HG03457 (cell line): ENCODE results near the gene TUBB4A.
"Not testable (repeated sequence)": the region's sequence is repeated elsewhere in the genome, so short reads cannot be mapped to it uniquely, and the experiment has no call there.

Source experiments
- ATAC-seq: cut with Tn5 transposase; IDR thresholded peaks from one replicate; pipeline ENCODE4 v1.9.1; 2021; ENCODE audit warnings: moderate number of reproducible peaks; ENCODE audit not compliant: unreplicated experiment

Gene TUBB4A

GRCh38 chr19:6527893-6528543, 25.9 kb upstream of the TUBB4A start:
- peak; percentile 37 for ATAC-seq

GRCh38 chr19:6524311-6524710, 22.2 kb upstream of the TUBB4A start:
- ATAC-seq = no peak

- no peak for ATAC-seq
Observed at GRCh38 chr19:6522712-6523111, 20.6 kb upstream of the TUBB4A start.

DNA sequence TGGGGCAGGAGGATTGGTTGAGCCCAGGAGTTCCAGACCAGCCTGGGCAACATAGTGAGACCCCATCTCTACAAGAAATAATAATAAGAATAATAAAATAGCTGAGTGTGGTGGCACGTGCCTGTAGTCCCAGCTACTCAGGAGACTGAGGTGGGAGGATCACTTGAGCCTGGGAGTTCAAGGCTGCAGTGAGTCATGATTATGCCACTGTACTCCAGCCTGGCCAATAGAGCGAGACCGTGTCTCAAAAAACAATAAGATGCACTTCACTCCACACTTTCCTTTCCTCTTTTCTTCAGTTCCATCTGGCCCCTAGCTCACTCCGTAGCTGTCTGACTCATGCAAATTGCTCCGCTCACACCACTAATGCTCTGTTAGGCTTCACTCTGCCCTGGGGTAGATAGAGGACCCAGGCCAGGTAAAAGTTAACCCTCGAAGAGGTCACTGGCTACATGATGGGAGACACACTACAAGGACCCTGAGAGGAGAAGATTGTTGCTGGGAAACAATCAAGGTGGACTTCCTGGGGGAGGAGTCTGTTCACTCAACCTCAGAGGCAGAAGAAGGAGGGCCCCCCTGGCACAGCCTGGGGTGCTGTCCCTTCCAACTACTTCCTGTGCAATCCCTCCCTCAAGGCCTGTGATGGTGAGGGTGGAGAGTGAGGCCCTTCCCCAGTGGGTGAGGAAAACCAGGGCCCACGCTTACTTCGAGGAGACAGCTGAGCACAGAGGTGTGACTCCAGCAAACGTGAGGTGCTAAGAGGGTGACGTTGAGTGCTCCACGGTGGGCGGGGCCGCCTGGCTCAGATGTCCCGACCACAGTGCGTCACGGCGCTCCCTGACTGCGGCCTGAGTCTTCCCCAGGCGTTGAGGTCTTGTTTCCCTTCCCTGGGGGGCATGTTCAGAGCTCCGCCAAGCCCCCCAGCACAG, 19.9 kb upstream of the TUBB4A start:
- ATAC-seq = peak; percentile 37

GRCh38 chr19:6519289-6519688, 17.2 kb upstream of the TUBB4A start:
- ATAC-seq = no peak

DNA sequence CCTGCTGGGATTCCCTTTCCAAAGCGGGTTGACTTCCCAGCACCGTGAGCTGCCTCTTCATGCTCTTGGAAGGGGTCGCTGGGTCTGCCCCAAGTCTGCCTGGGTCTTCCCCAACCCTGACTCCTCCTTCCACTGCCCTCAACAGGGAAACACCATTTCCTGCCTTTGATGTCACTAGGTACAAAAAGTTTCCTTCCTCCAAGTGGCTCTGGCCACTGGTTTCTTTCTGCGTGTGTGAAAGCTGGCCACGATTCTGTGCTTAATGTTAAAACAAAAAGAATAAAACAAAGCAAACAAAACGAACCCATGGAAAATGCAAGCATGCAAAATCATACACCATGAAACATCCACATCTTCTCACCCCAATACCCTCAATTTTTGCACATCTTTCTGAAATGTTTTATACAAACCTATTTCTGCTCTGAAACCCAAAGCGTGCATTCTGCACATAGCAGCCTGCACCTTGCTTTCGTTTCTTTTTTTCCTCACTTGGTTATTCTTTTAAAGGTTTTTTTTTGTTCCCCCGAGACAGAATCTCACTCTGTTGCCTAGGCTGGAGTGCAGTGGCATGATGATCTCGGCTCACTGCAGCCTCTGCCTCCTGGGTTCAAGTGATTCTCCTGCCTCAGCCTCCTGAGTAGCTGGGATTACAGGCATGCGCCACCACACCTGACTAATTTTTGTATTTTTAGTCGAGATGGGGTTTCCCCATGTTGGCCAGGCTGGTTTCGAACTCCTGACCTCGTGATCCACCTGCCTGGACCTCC, 16.2 kb upstream of the TUBB4A start:
- ATAC-seq = no peak

DNA sequence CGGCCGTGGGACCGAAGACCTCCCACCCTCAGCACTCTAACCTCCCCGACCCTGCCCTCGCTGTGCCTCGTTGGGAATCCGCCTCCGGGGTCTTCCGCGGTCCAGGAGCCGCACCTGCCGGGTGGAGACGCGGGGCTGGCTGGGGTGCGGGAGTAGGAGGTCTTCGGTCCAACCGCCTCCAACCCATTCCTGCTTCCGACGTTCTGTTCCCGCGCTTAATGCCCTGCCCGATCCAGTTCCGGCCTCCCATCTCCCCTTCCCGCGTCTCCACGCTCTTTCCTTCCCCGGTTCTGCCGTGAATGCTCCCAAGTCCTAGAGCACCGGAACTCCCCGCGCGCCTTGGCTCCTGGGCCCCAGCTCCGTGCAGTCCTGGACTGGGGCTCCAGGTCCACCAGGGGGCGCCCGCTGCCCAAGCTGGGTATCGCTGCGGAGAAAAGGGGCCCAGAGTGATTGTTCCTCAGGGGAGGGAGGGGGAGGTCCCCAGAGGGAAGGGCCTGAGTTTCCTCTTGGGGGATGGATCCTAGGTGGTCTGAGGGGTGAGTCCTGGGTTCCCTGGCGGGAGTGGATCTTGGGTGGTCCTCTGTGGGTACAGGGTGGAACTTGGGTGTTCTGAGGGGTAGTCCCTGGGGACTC, 14.7 kb upstream of the TUBB4A start:
- peak; percentile 38 for ATAC-seq

- no peak for ATAC-seq
Observed at GRCh38 chr19:6516018-6516658, 14.0 kb upstream of the TUBB4A start.

- no peak for ATAC-seq
Observed at GRCh38 chr19:6514926-6515544, 12.9 kb upstream of the TUBB4A start.

- no peak for ATAC-seq
Observed at GRCh38 chr19:6514089-6514488, 12.0 kb upstream of the TUBB4A start.

GRCh38 chr19:6510618-6511017, 8.5 kb upstream of the TUBB4A start:
- ATAC-seq = no peak

DNA sequence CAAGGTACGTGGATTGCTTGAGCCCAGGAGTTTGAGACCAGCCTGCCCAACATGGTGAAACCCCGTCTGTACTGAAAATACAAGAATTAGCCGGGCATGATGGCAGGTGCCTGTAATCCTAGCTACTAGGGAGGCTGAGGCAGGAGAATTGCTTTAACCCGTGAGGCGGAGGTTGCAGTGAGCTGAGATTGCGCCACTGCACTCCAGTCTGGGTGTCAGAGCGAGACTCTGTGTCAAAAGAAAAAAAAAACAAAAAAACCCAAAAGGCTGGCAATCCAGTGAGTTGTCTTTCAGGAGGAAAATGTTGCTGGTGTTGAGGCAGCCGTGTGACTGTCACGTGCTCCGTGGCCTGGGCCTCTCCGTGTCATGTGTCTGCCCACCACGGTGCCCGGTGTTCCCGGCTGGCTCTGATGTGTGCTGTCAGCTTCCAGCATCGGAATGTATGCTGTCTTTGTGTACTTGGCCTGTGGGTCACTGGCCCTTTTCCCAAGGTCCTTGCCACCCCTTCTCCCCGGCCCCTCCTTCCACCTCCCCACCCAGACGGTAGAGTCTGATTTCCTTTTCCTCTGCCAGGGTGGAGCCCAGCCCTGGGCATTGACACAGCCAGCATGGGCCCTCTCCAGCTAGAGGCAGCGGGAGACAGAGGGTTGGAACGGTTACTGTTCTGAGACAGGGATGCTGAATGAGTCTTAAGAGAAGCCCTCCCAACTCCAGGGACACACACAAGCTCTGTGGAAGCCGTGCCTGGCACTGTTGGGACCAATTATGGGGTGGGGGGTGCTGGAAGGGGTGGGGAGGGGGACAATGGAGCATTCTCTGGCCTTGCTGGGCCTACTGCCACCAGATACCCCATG, 7.2 kb upstream of the TUBB4A start:
- no peak for ATAC-seq

- ATAC-seq = not testable (repeated sequence)
Observed at GRCh38 chr19:6508028-6508771, 6.1 kb upstream of the TUBB4A start.

DNA sequence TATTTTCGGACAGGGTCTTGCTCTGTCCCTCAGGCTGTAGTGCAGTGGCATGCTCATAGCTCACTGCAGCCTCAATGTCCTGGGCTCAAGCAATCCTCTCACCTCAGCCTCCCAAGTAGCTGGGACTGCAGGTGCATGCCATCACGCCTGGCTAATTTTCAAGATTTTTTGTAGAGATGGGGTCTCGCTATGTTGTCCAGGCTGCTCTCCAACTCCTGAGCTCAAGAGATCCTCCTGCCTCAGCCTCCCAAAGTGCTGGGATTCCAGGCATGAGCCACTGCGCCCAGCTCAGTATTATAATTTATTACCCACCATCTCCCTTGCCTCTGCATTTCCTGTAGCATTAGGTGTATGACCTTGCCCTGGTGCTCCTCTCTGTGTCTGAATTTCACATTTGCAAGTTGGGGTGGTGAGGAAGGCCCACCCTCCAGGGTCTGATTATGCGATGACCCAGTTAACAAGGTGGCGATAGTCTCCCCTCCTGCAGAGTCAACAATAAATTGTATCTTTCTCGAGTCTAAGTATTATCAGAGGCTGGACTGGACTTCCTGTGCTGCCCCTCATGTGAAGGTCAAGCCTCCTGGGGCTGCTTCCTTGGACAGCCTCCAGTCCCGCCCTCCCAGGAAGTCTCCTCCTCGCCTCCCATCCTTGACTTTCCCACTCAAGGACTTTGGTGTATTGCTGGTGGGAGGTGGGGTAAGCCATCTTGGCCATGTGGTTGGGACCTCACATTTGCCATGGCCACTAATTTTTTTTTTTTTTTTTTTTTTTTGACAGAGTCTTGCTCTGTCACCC, 1.5 kb upstream of the TUBB4A start:
- no peak for ATAC-seq

DNA sequence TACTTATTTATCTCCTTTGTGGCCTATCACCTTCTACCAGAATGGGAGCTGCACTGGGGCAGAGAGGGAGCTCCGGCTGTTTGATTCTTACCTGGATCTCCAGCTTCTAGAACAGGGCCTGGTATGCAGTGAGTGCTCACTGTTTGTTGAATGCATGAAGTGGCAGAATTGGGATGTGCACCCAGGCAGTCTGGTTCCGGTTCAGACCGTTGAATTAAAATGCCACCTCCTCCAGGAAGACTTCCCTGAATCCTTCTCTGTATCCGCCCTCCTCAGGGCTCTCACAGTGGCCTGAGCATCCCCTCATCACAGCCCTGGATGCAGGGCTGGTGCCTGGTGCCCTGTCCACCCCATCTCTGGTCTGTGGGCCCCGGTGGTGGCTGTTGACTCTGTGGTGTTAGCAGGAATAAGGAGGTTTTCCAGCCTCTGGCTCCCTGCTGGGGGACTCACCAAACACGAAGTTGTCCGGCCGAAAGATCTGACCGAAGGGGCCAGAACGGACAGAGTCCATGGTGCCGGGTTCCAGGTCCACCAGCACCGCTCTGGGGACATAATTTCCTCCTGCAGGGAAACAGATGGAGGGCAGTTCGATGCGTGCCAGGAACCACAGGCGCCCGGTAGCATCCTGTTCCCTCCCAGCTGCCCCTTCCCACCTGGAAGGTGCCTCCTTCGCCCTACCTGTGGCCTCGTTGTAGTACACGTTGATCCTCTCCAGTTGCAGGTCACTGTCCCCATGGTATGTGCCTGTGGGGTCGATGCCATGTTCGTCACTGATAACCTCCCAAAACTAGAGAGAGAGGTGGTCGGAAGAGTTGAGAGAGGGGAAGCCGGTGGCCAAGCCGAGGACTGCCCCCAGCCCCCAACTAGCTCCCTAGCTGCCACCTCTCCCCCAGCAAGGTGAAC, 1.0 kb downstream of the TUBB4A start:
- ATAC-seq = no peak

DNA sequence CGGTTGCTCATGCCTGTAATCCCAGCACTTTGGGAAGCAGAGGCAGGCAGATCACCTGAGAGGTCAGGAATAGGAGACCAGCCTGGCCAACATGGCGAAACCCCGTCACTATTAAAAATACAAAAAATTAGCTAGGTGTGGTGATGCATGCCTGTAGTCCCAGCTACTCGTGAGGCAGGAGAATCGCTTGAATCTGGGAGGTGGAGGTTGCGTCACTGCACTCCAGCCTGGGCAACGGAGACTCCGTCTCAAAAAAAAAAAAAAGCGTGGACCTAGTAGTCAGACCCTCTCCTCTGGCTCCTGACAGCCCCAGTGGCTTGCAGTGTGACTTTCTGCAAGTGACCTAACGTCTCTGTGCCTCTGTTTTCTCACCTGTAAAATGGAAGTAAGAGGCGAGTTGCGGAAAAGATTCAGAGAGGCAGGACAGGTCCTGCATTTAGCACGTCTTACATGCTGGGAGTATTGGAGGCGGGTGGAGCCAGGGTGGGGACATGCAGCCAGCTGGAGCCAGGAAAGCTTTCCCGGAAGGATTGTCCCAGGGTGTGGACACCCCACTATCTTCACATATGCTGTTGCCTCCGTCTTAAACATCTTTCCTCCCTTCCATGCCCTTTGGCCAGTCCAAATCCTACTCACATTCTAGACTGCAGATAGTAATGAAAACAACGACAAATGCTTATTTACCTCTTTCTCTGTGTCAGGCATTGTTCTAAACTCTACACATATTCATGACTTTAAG, 2.9 kb downstream of the TUBB4A start:
- no peak for ATAC-seq
